A673 (cell line): Measurements from ENCODE around the gene HLA-DQB2.
"Not testable (repeated sequence)": the region's sequence is repeated elsewhere in the genome, so short reads cannot be mapped to it uniquely, and the experiment has no call there.

Source experiments
- CTCF ChIP-seq: fragments of 300-800, 200-600 bp; sonication (generic); conservative IDR thresholded peaks from 2 replicates; pipeline ENCODE4 v1.5.1; 2017; ENCODE audit warnings: low read depth, mild to moderate bottlenecking, antibody characterized with exemption, low read length, moderate library complexity, mixed read lengths
- EZH2 ChIP-seq: fragments of 200-600 bp; sonication (generic); IDR thresholded peaks from 2 replicates; pipeline ENCODE4 v1.6.1; 2017; ENCODE audit warnings: borderline replicate concordance, low read depth, mild to moderate bottlenecking, mixed read lengths, antibody characterized with exemption, low read length; ENCODE audit not compliant: poor library complexity, severe bottlenecking

DNA sequence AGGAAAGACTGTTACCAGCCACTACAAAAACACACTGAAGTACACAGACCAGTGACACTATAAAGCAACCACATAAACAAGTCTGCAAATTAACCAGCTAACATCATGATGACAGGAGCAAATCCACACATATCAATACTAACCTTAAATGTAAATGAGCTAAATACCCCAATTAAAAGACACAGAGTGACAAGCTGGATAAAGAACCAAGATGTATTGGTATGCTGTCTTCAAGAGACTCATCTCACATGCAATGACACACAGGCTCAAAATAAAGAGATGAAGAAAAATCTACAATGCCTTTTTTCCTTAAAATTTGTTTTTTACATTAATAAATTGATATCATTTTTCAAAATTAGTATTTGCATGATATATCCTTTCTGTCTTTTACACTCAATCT is 19.6 kb upstream of the HLA-DQB2 start:
- not testable (repeated sequence) for TF ChIP-seq CTCF, EZH2
